Stimulated activated naive CD8-positive, alpha-beta T cell treated with anti-CD3 and anti-CD28 coated beads, Interleukin-15, Interleukin-2, amounts not matched to agents 100 ng/mL and 50 ng/mL, for 24 hours (primary cell): ENCODE data around the gene PLBD2.

Experiments
- H3K27ac Mint-ChIP-seq: one replicate; pipeline ENCODE4 v1.8.0; 2021; ENCODE audit warnings: mild to moderate bottlenecking, mixed read lengths
- H3K27me3 Mint-ChIP-seq: one replicate; pipeline ENCODE4 v1.8.0; 2021; ENCODE audit warnings: mixed read lengths
- H3K36me3 Mint-ChIP-seq: one replicate; pipeline ENCODE4 v1.8.0; 2021; ENCODE audit warnings: low read depth, mixed read lengths
- H3K4me1 Mint-ChIP-seq: one replicate; pipeline ENCODE4 v1.8.0; 2021; ENCODE audit warnings: low read depth, mixed read lengths
- H3K4me3 Mint-ChIP-seq: one replicate; pipeline ENCODE4 v1.8.0; 2021; ENCODE audit warnings: mild to moderate bottlenecking, mixed read lengths
- H3K9me3 Mint-ChIP-seq: one replicate; pipeline ENCODE4 v1.8.0; 2021; ENCODE audit warnings: mixed read lengths

The PLBD2 gene

GRCh38 chr12:113373440-113373839, 15.1 kb downstream of the PLBD2 start:
- H3K27me3 Mint-ChIP-seq, result no peaks in the 10 kb centered on the region
- H3K4me3 Mint-ChIP-seq, result no peak overlapping the region
- H3K27ac Mint-ChIP-seq, result no peak overlapping the region
- H3K4me1 Mint-ChIP-seq, result no peaks in the 10 kb centered on the region
- H3K36me3 Mint-ChIP-seq, result peaks cover 31% of the 10 kb centered on the region
- no peaks in the 10 kb centered on the region for H3K9me3 Mint-ChIP-seq

DNA sequence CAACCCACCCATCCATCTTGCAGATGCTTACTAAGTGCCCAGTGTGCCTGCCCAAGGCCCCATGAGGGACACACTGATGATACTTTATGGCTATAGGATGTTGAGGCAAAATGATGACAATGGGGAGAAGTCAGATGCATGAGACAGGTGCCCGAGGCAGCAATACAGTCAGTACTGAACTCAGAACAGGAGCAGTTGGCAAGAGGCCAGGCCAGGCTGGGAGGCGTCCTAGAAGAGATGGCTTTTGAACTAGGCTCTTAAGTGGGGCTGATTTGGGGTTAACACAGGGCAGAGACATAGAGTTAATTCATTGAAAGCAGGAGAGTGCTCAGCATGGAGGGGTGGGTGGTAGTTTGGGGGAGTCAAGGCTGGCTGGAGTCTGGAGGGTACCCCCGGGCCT, 15.6 kb downstream of the PLBD2 start:
- Mint-ChIP-seq H3K27ac (no peak overlapping the region), H3K27me3 (no peaks in the 10 kb centered on the region), H3K9me3 (no peaks in the 10 kb centered on the region), H3K4me3 (no peak overlapping the region), H3K36me3 (peaks cover 31% of the 10 kb centered on the region), H3K4me1 (no peaks in the 10 kb centered on the region)

- peaks cover 35% of the 10 kb centered on the region for H3K36me3 Mint-ChIP-seq
- no peaks in the 10 kb centered on the region for H3K4me1 Mint-ChIP-seq
- H3K9me3 Mint-ChIP-seq, result no peaks in the 10 kb centered on the region
- no peaks in the 10 kb centered on the region for H3K27me3 Mint-ChIP-seq
- H3K4me3 Mint-ChIP-seq, result no peak overlapping the region
- H3K27ac Mint-ChIP-seq, result no peak overlapping the region
These were observed 16.5 kb downstream of the PLBD2 start for GRCh38 chr12:113374823-113375428.

- Mint-ChIP-seq H3K9me3 (no peaks in the 10 kb centered on the region), H3K27me3 (no peaks in the 10 kb centered on the region), H3K36me3 (peaks cover 28% of the 10 kb centered on the region), H3K4me3 (no peak overlapping the region), H3K4me1 (no peaks in the 10 kb centered on the region), H3K27ac (no peak overlapping the region)
These were observed 19.9 kb downstream of the PLBD2 start for GRCh38 chr12:113378291-113378690.

- Mint-ChIP-seq H3K9me3 (no peaks in the 10 kb centered on the region), H3K4me3 (no peak overlapping the region), H3K27ac (no peak overlapping the region), H3K27me3 (no peaks in the 10 kb centered on the region), H3K4me1 (no peaks in the 10 kb centered on the region), H3K36me3 (peaks cover 13% of the 10 kb centered on the region)
These were observed 22.8 kb downstream of the PLBD2 start for GRCh38 chr12:113381220-113381619.

GRCh38 chr12:113382206-113382605, 23.8 kb downstream of the PLBD2 start:
- Mint-ChIP-seq H3K36me3 (peaks cover 15% of the 10 kb centered on the region), H3K4me1 (no peaks in the 10 kb centered on the region), H3K9me3 (no peaks in the 10 kb centered on the region), H3K27ac (no peak overlapping the region), H3K4me3 (no peak overlapping the region), H3K27me3 (no peaks in the 10 kb centered on the region)

GRCh38 chr12:113384778-113385177, 26.4 kb downstream of the PLBD2 start:
- peaks cover 17% of the 10 kb centered on the region for H3K36me3 Mint-ChIP-seq
- H3K27me3 Mint-ChIP-seq, result no peaks in the 10 kb centered on the region
- H3K9me3 Mint-ChIP-seq, result no peaks in the 10 kb centered on the region
- no peaks in the 10 kb centered on the region for H3K4me1 Mint-ChIP-seq
- H3K27ac Mint-ChIP-seq, result no peak overlapping the region
- H3K4me3 Mint-ChIP-seq, result no peak overlapping the region

- no peaks in the 10 kb centered on the region for H3K4me1 Mint-ChIP-seq
- peaks cover 17% of the 10 kb centered on the region for H3K36me3 Mint-ChIP-seq
- no peak overlapping the region for H3K27ac Mint-ChIP-seq
- H3K4me3 Mint-ChIP-seq, result no peak overlapping the region
- H3K9me3 Mint-ChIP-seq, result no peaks in the 10 kb centered on the region
- no peaks in the 10 kb centered on the region for H3K27me3 Mint-ChIP-seq
These were observed 27.0 kb downstream of the PLBD2 start for GRCh38 chr12:113385282-113385882.

DNA sequence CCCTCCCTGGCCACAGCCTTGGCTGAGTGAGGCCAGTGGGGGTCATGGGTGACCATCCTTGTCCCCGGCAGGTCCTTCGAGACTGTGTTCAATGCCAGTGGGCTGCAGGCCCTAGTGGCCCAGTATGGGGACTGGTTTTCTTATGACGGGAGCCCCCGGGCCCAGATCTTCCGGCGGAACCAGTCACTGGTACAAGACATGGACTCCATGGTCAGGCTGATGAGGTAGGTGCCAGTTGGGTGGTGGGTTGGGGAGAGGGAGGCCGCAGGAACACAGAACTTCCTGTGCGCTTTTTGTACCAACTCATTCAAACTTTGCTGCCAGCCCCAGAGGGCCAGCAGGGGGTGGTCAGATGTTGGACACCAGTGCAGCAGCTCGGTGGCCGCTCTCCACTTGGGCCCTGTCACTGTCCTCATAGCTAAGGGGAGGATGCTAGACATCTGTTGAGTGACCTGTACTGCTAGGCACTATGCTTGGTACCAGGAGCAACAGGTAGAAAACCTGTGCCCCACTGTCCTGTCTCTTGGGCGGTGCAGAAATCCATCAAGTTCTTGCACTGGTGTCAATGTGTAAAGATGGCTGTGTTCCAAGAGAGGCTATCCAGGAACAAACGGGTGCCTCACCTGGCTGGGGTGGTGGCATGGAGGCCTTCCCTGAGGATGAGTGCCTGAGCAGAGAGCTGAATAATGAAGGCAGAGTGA, 28.6 kb downstream of the PLBD2 start:
- Mint-ChIP-seq H3K36me3 (peaks cover 17% of the 10 kb centered on the region), H3K4me3 (no peak overlapping the region), H3K27me3 (no peaks in the 10 kb centered on the region), H3K27ac (no peak overlapping the region), H3K9me3 (no peaks in the 10 kb centered on the region), H3K4me1 (no peaks in the 10 kb centered on the region)

- Mint-ChIP-seq H3K4me1 (no peaks in the 10 kb centered on the region), H3K27ac (no peak overlapping the region), H3K9me3 (no peaks in the 10 kb centered on the region), H3K36me3 (peaks cover 17% of the 10 kb centered on the region), H3K27me3 (no peaks in the 10 kb centered on the region), H3K4me3 (no peak overlapping the region)
These were observed 29.2 kb downstream of the PLBD2 start for GRCh38 chr12:113387631-113388030.

GRCh38 chr12:113388351-113388750, 30.0 kb downstream of the PLBD2 start:
- Mint-ChIP-seq H3K36me3 (peaks cover 17% of the 10 kb centered on the region), H3K9me3 (no peaks in the 10 kb centered on the region), H3K4me1 (no peaks in the 10 kb centered on the region), H3K27me3 (no peaks in the 10 kb centered on the region), H3K4me3 (no peak overlapping the region), H3K27ac (no peak overlapping the region)

GRCh38 chr12:113390064-113391043, 32.0 kb downstream of the PLBD2 start:
- Mint-ChIP-seq H3K27me3 (no peaks in the 10 kb centered on the region), H3K36me3 (peaks cover 17% of the 10 kb centered on the region), H3K4me3 (no peak overlapping the region), H3K4me1 (no peaks in the 10 kb centered on the region), H3K9me3 (no peaks in the 10 kb centered on the region), H3K27ac (no peak overlapping the region)

GRCh38 chr12:113391145-113391544, 32.8 kb downstream of the PLBD2 start:
- Mint-ChIP-seq H3K9me3 (no peaks in the 10 kb centered on the region), H3K4me3 (no peak overlapping the region), H3K27ac (no peak overlapping the region), H3K4me1 (no peaks in the 10 kb centered on the region), H3K27me3 (no peaks in the 10 kb centered on the region), H3K36me3 (peaks cover 17% of the 10 kb centered on the region)

GRCh38 chr12:113391650-113392337, 33.4 kb downstream of the PLBD2 start:
- no peaks in the 10 kb centered on the region for H3K27me3 Mint-ChIP-seq
- H3K9me3 Mint-ChIP-seq, result no peaks in the 10 kb centered on the region
- H3K27ac Mint-ChIP-seq, result no peak overlapping the region
- H3K4me1 Mint-ChIP-seq, result no peaks in the 10 kb centered on the region
- H3K36me3 Mint-ChIP-seq, result peaks cover 15% of the 10 kb centered on the region
- H3K4me3 Mint-ChIP-seq, result no peak overlapping the region
